ENCODE measurements around the gene PACS1. TPM values are rescaled to one million over a fixed set of nuclear protein-coding genes. Genes with fewer than 3 reads are reported as not detected.

Gene PACS1
- total RNA-seq, 1 experiment from 2014 or later: 33.5 TPM

DNA sequence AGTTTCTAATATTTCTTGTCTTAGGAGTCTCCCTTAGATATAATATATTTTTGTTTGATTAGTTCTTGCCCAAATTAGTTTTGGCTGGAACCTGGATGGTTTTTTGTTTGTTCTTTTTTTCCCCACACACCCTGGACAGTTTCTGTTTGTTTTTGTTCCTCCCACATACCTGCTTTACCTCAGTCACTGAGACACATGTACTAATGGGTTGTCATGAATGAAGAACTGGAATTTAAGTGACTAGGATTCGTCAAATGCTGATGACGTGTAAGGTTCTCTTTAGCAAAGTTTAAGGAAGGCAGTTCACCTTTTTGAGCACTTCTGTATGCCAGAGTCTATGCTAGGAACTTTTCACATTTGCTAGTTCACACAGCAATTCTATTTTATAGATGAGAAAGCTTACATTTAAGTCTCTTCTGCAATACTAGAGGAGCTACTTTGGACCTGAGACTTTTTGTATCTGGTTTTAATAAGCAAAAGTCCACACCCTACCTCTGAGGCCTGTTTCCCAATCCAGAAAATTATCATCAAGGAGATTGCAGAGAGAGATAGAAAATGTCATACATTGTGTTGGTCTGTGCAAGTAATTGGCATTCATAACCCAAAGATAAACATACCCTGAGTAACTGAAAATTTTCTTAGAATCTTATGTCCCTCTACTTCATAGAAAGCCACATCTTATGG is 111.7 kb downstream of the PACS1 start:
- Mint-ChIP-seq H3K4me1 (ENCODE audit: insufficient read depth, unreplicated experiment) (peaks cover 10% of the 10 kb centered on the region), H3K9me3 (ENCODE audit: unreplicated experiment) (no peaks in the 10 kb centered on the region), H3K4me3 (ENCODE audit: unreplicated experiment) (no peak overlapping the region), H3K27me3 (ENCODE audit: insufficient read depth, unreplicated experiment) (no peaks in the 10 kb centered on the region), H3K27ac (ENCODE audit: low read depth, unreplicated experiment) (peak overlapping the region; percentile 41), H3K36me3 (ENCODE audit: insufficient read depth, unreplicated experiment) (no peaks in the 10 kb centered on the region)
- no TSS peak for BruUV-seq (replicated peaks)
- intact Hi-C loops (cut with micrococcal nuclease): no loop called here
- CTCF ChIA-PET: interaction anchor here (0.6 to 1.2 kb wide), 3 partner anchors 41 to 364 kb away, joined by 3 to 8 read pairs (median 4); no protein-coding TSS in a partner anchor
- DNase-seq (ENCODE audit: unreplicated experiment): no peak
- TF ChIP-seq CTCF (IDR thresholded peaks at IDR 0.05; ENCODE audit: unreplicated experiment): no peak
- POLR2A ChIA-PET: interaction anchor here (0.7 kb wide), 2 partner anchors 55 to 113 kb away, joined by 3 read pairs; no protein-coding TSS in a partner anchor

- Mint-ChIP-seq H3K27ac (ENCODE audit: low read depth, unreplicated experiment) (no peak overlapping the region), H3K27me3 (ENCODE audit: insufficient read depth, unreplicated experiment) (no peaks in the 10 kb centered on the region), H3K4me1 (ENCODE audit: insufficient read depth, unreplicated experiment) (peaks cover 9% of the 10 kb centered on the region), H3K36me3 (ENCODE audit: insufficient read depth, unreplicated experiment) (no peaks in the 10 kb centered on the region), H3K4me3 (ENCODE audit: unreplicated experiment) (no peak overlapping the region), H3K9me3 (ENCODE audit: unreplicated experiment) (no peaks in the 10 kb centered on the region)
- no peak for DNase-seq (ENCODE audit: unreplicated experiment)
- CTCF ChIA-PET: interaction anchor here (0.6 kb wide), 1 partner anchor 592 kb away, joined by 3 read pairs; no protein-coding TSS in a partner anchor
- intact Hi-C loops (cut with micrococcal nuclease): no loop called here
- POLR2A ChIA-PET: interaction anchor here (0.6 kb wide), 1 partner anchor 22 kb away, joined by 3 read pairs; no protein-coding TSS in a partner anchor
- no peak for TF ChIP-seq CTCF (IDR thresholded peaks at IDR 0.05; ENCODE audit: unreplicated experiment)
- no TSS peak for BruUV-seq (replicated peaks)
Measured at GRCh38 chr11:66183494-66184048, 113.5 kb downstream of the PACS1 start.

DNA sequence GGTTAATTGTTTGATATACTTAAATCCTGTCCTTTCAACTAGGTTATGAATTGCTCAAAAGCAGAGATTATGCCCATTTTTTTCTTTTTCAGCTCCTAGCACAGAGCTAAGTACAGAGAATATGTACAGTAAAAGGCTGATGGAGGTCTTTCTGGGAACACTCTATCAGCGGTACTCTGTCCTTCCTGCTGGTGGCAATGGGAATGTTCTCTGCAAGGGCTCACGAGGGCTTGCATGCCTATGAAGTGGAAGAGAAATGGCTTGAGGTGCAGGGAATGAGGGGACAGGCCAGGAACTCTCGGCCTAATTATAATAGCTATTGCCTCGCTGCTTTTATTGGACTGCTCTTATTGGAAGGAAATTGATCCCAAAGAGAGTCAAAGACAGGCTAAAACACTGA is 114.7 kb downstream of the PACS1 start:
- DNase-seq (ENCODE audit: unreplicated experiment): no peak
- POLR2A ChIA-PET: no interaction called here

More for the DNA sequence above, 114.7 kb downstream of the PACS1 start:
- no TSS peak for BruUV-seq (replicated peaks)
- Mint-ChIP-seq H3K4me1 (ENCODE audit: insufficient read depth, unreplicated experiment) (peaks cover 17% of the 10 kb centered on the region), H3K36me3 (ENCODE audit: insufficient read depth, unreplicated experiment) (no peaks in the 10 kb centered on the region), H3K9me3 (ENCODE audit: unreplicated experiment) (no peaks in the 10 kb centered on the region), H3K27ac (ENCODE audit: low read depth, unreplicated experiment) (no peak overlapping the region), H3K27me3 (ENCODE audit: insufficient read depth, unreplicated experiment) (no peaks in the 10 kb centered on the region), H3K4me3 (ENCODE audit: unreplicated experiment) (no peak overlapping the region)
- CTCF ChIA-PET: interaction anchor here (1.1 kb wide), 1 partner anchor 49 kb away, joined by 3 read pairs; no protein-coding TSS in a partner anchor
- intact Hi-C loops (cut with micrococcal nuclease): no loop called here
- no peak for TF ChIP-seq CTCF (IDR thresholded peaks at IDR 0.05; ENCODE audit: unreplicated experiment)

Data from MCF 10A (cell line).